CD4-positive, CD25-positive, alpha-beta regulatory T cell (primary cell): ENCODE results near the gene CHRNE. TPM values are rescaled to one million over a fixed set of nuclear protein-coding genes. Genes with fewer than 3 reads are reported as not detected.
"Not testable (repeated sequence)": the region's sequence is repeated elsewhere in the genome, so short reads cannot be mapped to it uniquely, and the experiment has no call there.

Experiments
- ATAC-seq, 2 donors: fragments of 150-1000 bp; cut with Tn5 transposase; one replicate each; pipeline ENCODE4 v1.10.0; 2021; ENCODE audit warnings: low read depth in 2 of 2, moderate number of reproducible peaks in 2 of 2, moderate library complexity in 1 of 2
- DNase-seq, 3 donors: peaks; one replicate each; pipeline versions ENCODE4 v3.0.0 to v3.0.0-alpha.2; 2012 to 2022; ENCODE audit warnings: mixed read lengths in 1 of 3
- H3K27ac ChIP-seq: one replicate; pipeline ENCODE4 v1.7.0; 2013; ENCODE audit warnings: mild to moderate bottlenecking, low read length; ENCODE audit not compliant: insufficient read depth, poor library complexity, severe bottlenecking
- H3K27me3 ChIP-seq: one replicate; pipeline ENCODE4 v1.7.0; 2013; ENCODE audit warnings: low read length; ENCODE audit not compliant: control insufficient read depth, insufficient read depth
- H3K36me3 ChIP-seq: one replicate; pipeline ENCODE4 v1.7.0; 2013; ENCODE audit warnings: mild to moderate bottlenecking, low read length, moderate library complexity; ENCODE audit not compliant: control insufficient read depth, insufficient read depth
- H3K4me1 ChIP-seq: 2 replicates; pipeline ENCODE4 v1.7.0; 2013; ENCODE audit warnings: mild to moderate bottlenecking, low read length; ENCODE audit not compliant: insufficient read depth, control insufficient read depth, poor library complexity, severe bottlenecking
- H3K4me3 ChIP-seq: one replicate; pipeline ENCODE4 v1.7.0; 2013; ENCODE audit warnings: low read depth, mild to moderate bottlenecking, low read length, moderate library complexity
- H3K9me3 ChIP-seq, 2 experiments: 1 replicate in 1 of 2; 2 replicates in 1 of 2; pipeline ENCODE4 v1.7.0; 2013; ENCODE audit warnings: low read length in 2 of 2, mild to moderate bottlenecking in 1 of 2, moderate library complexity in 1 of 2; ENCODE audit not compliant: control insufficient read depth in 2 of 2
- H3K27ac Mint-ChIP-seq, 3 donors: one replicate each; pipeline ENCODE4 v1.8.0; 2020 to 2022; ENCODE audit warnings: mild to moderate bottlenecking in 3 of 3, mixed read lengths in 3 of 3, moderate library complexity in 2 of 3
- H3K27me3 Mint-ChIP-seq: one replicate; pipeline ENCODE4 v1.8.0; 2022; ENCODE audit warnings: mild to moderate bottlenecking, mixed read lengths
- H3K36me3 Mint-ChIP-seq: one replicate; pipeline ENCODE4 v1.8.0; 2020; ENCODE audit warnings: mixed read lengths
- H3K4me1 Mint-ChIP-seq, 4 donors: one replicate each; pipeline ENCODE4 v1.8.0; 2020 to 2022; ENCODE audit warnings: mixed read lengths in 4 of 4, mild to moderate bottlenecking in 1 of 4
- H3K4me3 Mint-ChIP-seq, 4 donors: one replicate each; pipeline ENCODE4 v1.8.0; 2020 to 2022; ENCODE audit warnings: mild to moderate bottlenecking in 4 of 4, mixed read lengths in 4 of 4, moderate library complexity in 3 of 4
- H3K9me3 Mint-ChIP-seq, 7 donors: one replicate each; pipeline ENCODE4 v1.8.0; 2020 to 2022; ENCODE audit warnings: mixed read lengths in 7 of 7, mild to moderate bottlenecking in 3 of 7, moderate library complexity in 2 of 7
- polyA plus RNA-seq, 4 donors: library from polyadenylated mRNA; unstranded; fragments of 300-500 nt; fragmentation: Illumina TruSeq; gene quantifications; one replicate each; pipeline ENCODE4 v1.2.3, GENCODE V29; 2021
- total RNA-seq: library from RNA; stranded (reverse); gene quantifications from one replicate; pipeline ENCODE4 v1.2.3, GENCODE V29; 2022

CHRNE gene
- total and polyA plus RNA-seq, 5 donors from 2014 or later, result 0.15 to 3.8 (median 0.25) TPM; not detected in 2

DNA sequence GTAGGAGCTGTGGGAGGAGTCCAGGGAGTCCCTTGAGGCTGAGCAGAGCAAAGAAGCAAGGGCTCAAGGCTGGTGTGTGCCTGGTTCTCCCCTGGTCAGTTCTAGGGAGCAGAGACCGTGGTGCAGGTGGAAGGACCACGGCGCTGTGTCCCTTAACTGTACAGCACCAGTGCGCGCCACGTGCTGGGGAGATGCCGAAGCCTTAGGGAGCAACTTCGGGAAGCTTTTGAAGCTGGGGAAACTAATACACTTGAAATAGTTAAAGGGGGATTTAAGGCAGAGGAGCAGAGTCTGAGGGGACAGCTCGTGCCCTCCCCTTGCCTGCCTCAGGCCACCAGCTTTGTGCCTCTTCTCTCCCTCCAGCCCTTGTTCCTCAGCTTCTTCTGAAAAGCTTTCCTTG, 42.2 kb downstream of the CHRNE start:
- Mint-ChIP-seq H3K27ac (no peak overlapping the region), H3K9me3 (peaks cover 0 to 2% (median 0%) of the 10 kb centered on the region in 7 donors), H3K4me3 (no peak overlapping the region), H3K27me3 (no peaks in the 10 kb centered on the region), H3K4me1 (peaks cover 10 to 39% (median 17%) of the 10 kb centered on the region in 4 donors), H3K36me3 (peaks cover 19% of the 10 kb centered on the region)
- Histone ChIP-seq H3K4me1 (no peaks in the 10 kb centered on the region), H3K27me3 (no peaks in the 10 kb centered on the region), H3K36me3 (peaks cover 25% of the 10 kb centered on the region), H3K4me3 (no peak overlapping the region), H3K27ac (no peak overlapping the region), H3K9me3 (no peaks in the 10 kb centered on the region)
- DNase-seq, result no peak
- no peak for ATAC-seq

- Histone ChIP-seq H3K4me3 (no peak overlapping the region), H3K27ac (no peak overlapping the region), H3K9me3 (no peaks in the 10 kb centered on the region), H3K27me3 (no peaks in the 10 kb centered on the region), H3K36me3 (peaks cover 25% of the 10 kb centered on the region), H3K4me1 (no peaks in the 10 kb centered on the region)
- no peaks in the 10 kb centered on the region for H3K27me3 Mint-ChIP-seq
- ATAC-seq (no peak), DNase-seq (no peak)
- peaks cover 0 to 2% (median 0%) of the 10 kb centered on the region in 7 donors for H3K9me3 Mint-ChIP-seq
- H3K36me3 Mint-ChIP-seq, result peaks cover 19% of the 10 kb centered on the region
- peaks cover 10 to 40% (median 17%) of the 10 kb centered on the region in 4 donors for H3K4me1 Mint-ChIP-seq
- H3K27ac Mint-ChIP-seq, result peak overlapping the region in 1 of 3 donors; percentile 87
- no peak overlapping the region for H3K4me3 Mint-ChIP-seq
Measured at GRCh38 chr17:4859816-4860625, 42.9 kb downstream of the CHRNE start.

DNA sequence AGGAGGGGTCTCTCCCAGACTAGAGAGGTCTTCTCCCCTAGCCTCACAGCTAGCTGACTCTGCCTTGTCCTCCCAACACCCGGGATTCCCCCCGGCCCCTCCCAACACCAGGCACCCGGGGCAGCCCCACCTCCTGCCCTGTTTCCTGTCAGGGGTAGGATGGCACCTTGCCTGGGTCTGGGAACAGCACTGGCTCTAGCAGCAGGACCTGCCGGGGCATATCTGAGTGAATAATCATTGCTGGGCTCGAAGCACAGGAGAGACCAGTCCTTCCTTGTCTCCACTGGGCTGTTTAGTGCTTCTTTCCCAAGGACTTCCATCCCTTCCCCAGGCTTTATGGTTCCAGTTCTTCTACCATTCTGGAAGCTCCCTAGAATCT, 44.0 kb downstream of the CHRNE start:
- Histone ChIP-seq H3K36me3 (peaks cover 28% of the 10 kb centered on the region), H3K27me3 (no peaks in the 10 kb centered on the region), H3K4me1 (no peaks in the 10 kb centered on the region), H3K4me3 (no peak overlapping the region), H3K27ac (no peak overlapping the region), H3K9me3 (no peaks in the 10 kb centered on the region)
- Mint-ChIP-seq H3K4me3 (no peak overlapping the region), H3K36me3 (peaks cover 28% of the 10 kb centered on the region), H3K27ac (no peak overlapping the region), H3K4me1 (peaks cover 13 to 51% (median 19%) of the 10 kb centered on the region in 4 donors), H3K9me3 (peaks cover 0 to 2% (median 0%) of the 10 kb centered on the region in 7 donors), H3K27me3 (no peaks in the 10 kb centered on the region)
- ATAC-seq, result no peak
- no peak for DNase-seq

- no peak overlapping the region for H3K4me3 ChIP-seq
- ATAC-seq (no peak), DNase-seq (no peak)
- H3K27me3 Mint-ChIP-seq, result no peaks in the 10 kb centered on the region
- no peaks in the 10 kb centered on the region for H3K9me3 ChIP-seq
- H3K27ac ChIP-seq, result no peak overlapping the region
- H3K27ac Mint-ChIP-seq, result no peak overlapping the region
- peaks cover 32% of the 10 kb centered on the region for H3K36me3 ChIP-seq
- H3K4me3 Mint-ChIP-seq, result peak overlapping the region in 1 of 4 donors; percentile 43
- H3K27me3 ChIP-seq, result no peaks in the 10 kb centered on the region
- peaks cover 0 to 2% (median 0%) of the 10 kb centered on the region in 7 donors for H3K9me3 Mint-ChIP-seq
- H3K4me1 ChIP-seq, result no peaks in the 10 kb centered on the region
- H3K4me1 Mint-ChIP-seq, result peaks cover 11 to 51% (median 21%) of the 10 kb centered on the region in 4 donors
- H3K36me3 Mint-ChIP-seq, result peaks cover 28% of the 10 kb centered on the region
Measured at GRCh38 chr17:4858068-4858881, 44.6 kb downstream of the CHRNE start.

- peaks cover 29% of the 10 kb centered on the region for H3K36me3 Mint-ChIP-seq
- H3K4me1 ChIP-seq, H3K27me3 ChIP-seq, H3K4me3 Mint-ChIP-seq, DNase-seq, H3K9me3 Mint-ChIP-seq, H3K27ac ChIP-seq, H3K4me3 ChIP-seq, H3K27me3 Mint-ChIP-seq, H3K9me3 ChIP-seq, ATAC-seq: not testable (repeated sequence)
- peak overlapping the region in 1 of 3 donors; percentile 32 for H3K27ac Mint-ChIP-seq
- peaks cover 9 to 51% (median 22%) of the 10 kb centered on the region in 4 donors for H3K4me1 Mint-ChIP-seq
- H3K36me3 ChIP-seq, result peaks cover 32% of the 10 kb centered on the region
Measured at GRCh38 chr17:4857347-4857746, 45.6 kb downstream of the CHRNE start.

GRCh38 chr17:4856937-4857314, 46.0 kb downstream of the CHRNE start:
- Mint-ChIP-seq H3K27me3 (peaks cover 4% of the 10 kb centered on the region), H3K9me3 (peaks cover 0 to 5% (median 3%) of the 10 kb centered on the region in 7 donors), H3K4me1 (peaks cover 12 to 54% (median 26%) of the 10 kb centered on the region in 4 donors), H3K27ac (peak overlapping the region in 2 of 3 donors; percentile 32 to 64), H3K4me3 (peak overlapping the region in 1 of 4 donors; percentile 40), H3K36me3 (peaks cover 32% of the 10 kb centered on the region)
- no peak overlapping the region for H3K4me3 ChIP-seq
- H3K36me3 ChIP-seq, result peaks cover 32% of the 10 kb centered on the region
- no peak overlapping the region for H3K27ac ChIP-seq
- no peaks in the 10 kb centered on the region for H3K4me1 ChIP-seq
- no peaks in the 10 kb centered on the region for H3K27me3 ChIP-seq
- ATAC-seq (no peak), DNase-seq (no peak)
- H3K9me3 ChIP-seq, result no peaks in the 10 kb centered on the region

- Histone ChIP-seq H3K36me3 (peaks cover 34% of the 10 kb centered on the region), H3K4me1 (no peaks in the 10 kb centered on the region), H3K27me3 (no peaks in the 10 kb centered on the region), H3K9me3 (no peaks in the 10 kb centered on the region), H3K27ac (no peak overlapping the region), H3K4me3 (no peak overlapping the region)
- H3K36me3 Mint-ChIP-seq, result peaks cover 32% of the 10 kb centered on the region
- peak overlapping the region in 2 of 4 donors; percentile 38 to 40 for H3K4me3 Mint-ChIP-seq
- H3K27ac Mint-ChIP-seq, result peak overlapping the region; percentile 32 to 64 (median 44)
- peaks cover 14 to 55% (median 29%) of the 10 kb centered on the region in 4 donors for H3K4me1 Mint-ChIP-seq
- DNase-seq, result no peak
- H3K27me3 Mint-ChIP-seq, result peaks cover 4% of the 10 kb centered on the region
- no peak for ATAC-seq
- H3K9me3 Mint-ChIP-seq, result peaks cover 0 to 6% (median 3%) of the 10 kb centered on the region in 7 donors
Measured at GRCh38 chr17:4856271-4856936, 46.5 kb downstream of the CHRNE start.
